Measurements from ENCODE around the gene SETD1A.

The SETD1A gene

GRCh38 chr16:30957456-30958174, at the start of gene SETD1A:
Gene SETD1A, plus strand, starts transcription at chr16:30957754. Its CDS starts 978 bp downstream, at chr16:30958732.
- in situ Hi-C loops (cut with HindIII; ENCODE audit: low sequenced_read_pairs) = no loop called here

- in situ Hi-C loops (cut with HindIII; ENCODE audit: low sequenced_read_pairs) = no loop called here
These were observed 47.0 kb upstream of the SETD1A start for GRCh38 chr16:30910427-30911029.

- in situ Hi-C loops (cut with HindIII; ENCODE audit: low sequenced_read_pairs) = no loop called here
These were observed 44.7 kb upstream of the SETD1A start for GRCh38 chr16:30912794-30913412.

- in situ Hi-C loops (cut with HindIII; ENCODE audit: low sequenced_read_pairs) = no loop called here
These were observed 42.7 kb upstream of the SETD1A start for GRCh38 chr16:30914830-30915229.

- in situ Hi-C loops (cut with HindIII; ENCODE audit: low sequenced_read_pairs) = no loop called here
These were observed 38.9 kb upstream of the SETD1A start for GRCh38 chr16:30918614-30919013.

DNA sequence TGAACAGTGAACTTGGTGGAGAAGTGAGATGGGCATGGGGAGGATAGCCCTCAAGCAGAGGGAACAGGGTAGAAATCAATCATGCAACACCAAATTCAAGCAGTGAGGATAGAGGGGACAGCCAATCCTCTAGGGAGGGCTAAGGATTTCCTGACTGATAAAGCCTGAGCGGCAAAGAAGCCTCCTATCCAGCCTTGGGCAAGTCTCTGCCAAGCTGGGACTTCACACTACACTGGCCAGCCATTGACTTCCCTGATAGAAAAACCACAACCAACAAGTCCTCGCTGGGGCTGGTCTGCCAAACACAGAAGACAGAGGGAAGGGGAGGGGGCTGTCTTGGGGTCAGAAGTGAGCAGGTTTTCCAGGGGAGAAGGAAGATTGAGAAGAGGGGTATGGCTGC, 36.7 kb upstream of the SETD1A start:
- in situ Hi-C loops (cut with HindIII; ENCODE audit: low sequenced_read_pairs) = no loop called here

DNA sequence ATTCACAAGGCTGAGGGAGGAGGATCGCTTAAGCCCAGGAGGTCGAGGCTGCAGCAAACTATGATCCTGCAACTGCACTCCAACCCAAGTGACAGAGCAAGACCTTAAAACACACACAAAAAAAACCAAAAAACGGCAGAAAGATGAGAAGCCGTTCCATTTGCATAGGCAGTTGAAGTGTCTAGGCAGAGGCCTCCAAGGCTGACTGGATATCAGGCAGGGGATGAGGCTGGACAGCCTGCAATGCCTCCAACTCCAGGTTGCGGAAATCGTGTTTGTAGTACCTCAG, 36.2 kb upstream of the SETD1A start:
- in situ Hi-C loops (cut with HindIII; ENCODE audit: low sequenced_read_pairs) = no loop called here

DNA sequence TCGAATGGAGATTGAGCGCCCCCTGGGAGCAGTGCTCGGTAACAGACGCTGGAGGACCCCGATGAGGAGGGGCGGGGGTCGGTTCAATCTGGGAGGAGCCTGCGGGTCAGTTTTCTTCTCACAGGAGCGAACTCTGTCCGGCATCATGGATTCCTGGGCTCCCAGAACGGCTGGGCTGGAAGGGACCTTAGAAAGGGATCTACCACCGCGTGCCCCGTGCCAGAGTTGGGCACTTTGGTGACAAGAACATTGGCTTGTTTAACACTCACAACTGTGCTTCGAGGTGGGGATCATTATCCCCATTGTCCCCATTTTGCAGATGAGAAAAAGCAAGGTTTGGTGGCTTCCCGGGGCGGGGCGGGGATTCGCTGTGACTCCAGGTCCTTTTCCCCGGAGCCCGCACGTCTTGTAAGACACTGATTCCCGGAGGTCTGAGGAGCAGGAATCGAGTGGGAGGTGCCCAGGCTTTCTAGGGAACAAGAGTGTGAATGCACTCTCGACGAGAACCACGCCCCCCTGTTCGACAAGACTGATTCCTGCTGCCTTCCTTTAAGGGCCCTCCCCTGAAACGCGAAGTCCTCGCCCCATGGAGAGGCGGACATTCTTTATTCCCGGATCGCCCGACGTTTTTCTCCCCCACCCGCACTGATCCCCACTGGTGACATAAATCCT, 35.7 kb upstream of the SETD1A start:
- in situ Hi-C loops (cut with HindIII; ENCODE audit: low sequenced_read_pairs) = no loop called here

DNA sequence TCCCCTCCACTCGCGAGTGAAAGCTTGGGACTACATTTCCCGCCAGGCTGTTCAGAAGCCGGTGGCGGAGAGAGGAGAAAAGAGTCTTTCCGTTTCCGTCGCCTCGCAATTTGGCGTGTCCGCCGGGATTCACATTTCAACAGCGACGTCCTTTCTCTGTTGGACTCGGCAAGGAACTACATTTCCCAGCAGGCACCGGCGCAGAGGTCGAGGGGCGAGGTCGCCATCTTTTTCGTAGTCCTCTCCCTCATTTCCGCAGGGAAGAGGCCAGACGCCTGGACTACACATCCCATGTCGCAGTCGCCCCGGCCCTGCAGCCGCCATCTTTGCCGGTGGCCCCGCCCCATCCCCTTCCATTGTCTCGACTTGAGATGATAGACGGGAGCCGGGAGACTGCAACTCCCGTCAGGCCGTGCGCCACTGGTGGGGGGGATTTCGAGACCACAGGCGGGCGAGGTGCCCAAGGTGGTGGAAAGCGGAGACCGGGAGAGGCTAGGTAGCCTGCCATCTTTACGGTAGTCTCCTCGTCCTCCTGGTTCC, 35.1 kb upstream of the SETD1A start:
- in situ Hi-C loops (cut with HindIII; ENCODE audit: low sequenced_read_pairs) = no loop called here

GRCh38 chr16:30922960-30923535, 34.5 kb upstream of the SETD1A start:
- in situ Hi-C loops (cut with HindIII; ENCODE audit: low sequenced_read_pairs) = no loop called here

- in situ Hi-C loops (cut with HindIII; ENCODE audit: low sequenced_read_pairs) = no loop called here
These were observed 33.9 kb upstream of the SETD1A start, which contains the start of gene FBXL19 for GRCh38 chr16:30923554-30924075. Gene FBXL19, plus strand, starts transcription at chr16:30923572. Its CDS starts 2,183 bp downstream, at chr16:30925755.

DNA sequence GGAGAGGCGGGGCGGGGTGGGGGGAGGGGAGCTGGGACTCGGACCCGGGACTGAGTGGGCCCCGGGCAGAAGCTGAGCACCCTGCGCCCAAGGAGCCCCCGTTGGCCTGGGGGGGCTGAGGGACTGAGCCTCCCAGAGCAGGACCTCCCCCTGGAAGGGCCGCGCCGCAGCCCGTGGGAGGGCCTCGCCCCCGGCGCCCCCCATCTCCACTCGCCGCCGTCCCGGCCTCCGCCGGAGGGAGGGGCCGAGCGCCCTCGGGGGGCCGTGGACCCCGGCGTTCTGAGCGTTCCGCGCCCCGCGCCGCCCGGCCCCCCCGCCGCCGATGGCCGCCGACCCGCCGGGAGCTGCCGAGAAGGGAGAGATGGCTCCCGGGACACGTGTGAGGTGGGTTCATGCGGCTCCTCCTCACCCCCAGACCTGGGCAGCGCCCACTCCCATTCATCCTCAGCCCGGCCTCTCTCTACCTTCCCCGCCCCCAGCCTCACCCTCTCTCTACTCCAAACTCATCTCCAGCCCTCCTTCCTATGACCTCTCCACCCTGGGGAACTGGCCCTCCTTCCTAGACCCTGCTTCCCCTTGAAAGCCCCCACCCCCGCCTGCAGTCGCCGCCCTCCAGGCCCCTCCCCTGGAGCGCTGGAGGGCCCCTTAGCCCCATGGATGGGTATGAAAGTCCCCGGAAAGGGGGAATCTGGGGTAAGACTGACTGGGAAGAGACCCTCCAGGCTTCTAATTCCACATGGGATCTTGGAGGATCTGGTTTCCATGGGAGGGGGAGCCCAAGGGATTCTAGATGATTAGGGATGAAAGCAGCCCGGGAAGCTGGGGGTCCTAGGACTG, 33.3 kb upstream of the SETD1A start:
- in situ Hi-C loops (cut with HindIII; ENCODE audit: low sequenced_read_pairs) = no loop called here

GRCh38 chr16:30924913-30925631, 32.5 kb upstream of the SETD1A start:
- in situ Hi-C loops (cut with HindIII; ENCODE audit: low sequenced_read_pairs) = no loop called here

DNA sequence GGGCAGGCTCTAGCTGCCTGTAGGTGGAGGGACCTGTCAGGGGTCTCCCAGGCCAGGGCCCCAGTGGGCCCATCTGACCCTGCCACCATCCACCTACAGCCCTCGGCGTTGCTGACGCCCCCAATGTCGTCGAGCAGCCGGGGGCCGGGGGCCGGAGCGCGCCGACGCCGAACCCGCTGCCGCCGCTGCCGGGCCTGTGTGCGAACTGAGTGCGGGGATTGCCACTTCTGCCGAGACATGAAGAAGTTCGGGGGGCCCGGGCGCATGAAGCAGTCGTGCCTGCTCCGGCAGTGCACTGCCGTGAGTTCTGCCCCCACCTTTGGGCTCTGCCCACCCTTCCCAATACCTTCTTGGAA, 31.9 kb upstream of the SETD1A start:
- in situ Hi-C loops (cut with HindIII; ENCODE audit: low sequenced_read_pairs) = no loop called here

GRCh38 chr16:30925995-30926811, 31.4 kb upstream of the SETD1A start:
- in situ Hi-C loops (cut with HindIII; ENCODE audit: low sequenced_read_pairs) = no loop called here

GRCh38 chr16:30926937-30927788, 30.4 kb upstream of the SETD1A start:
- in situ Hi-C loops (cut with HindIII; ENCODE audit: low sequenced_read_pairs) = no loop called here

- in situ Hi-C loops (cut with HindIII; ENCODE audit: low sequenced_read_pairs) = no loop called here
These were observed 29.7 kb upstream of the SETD1A start for GRCh38 chr16:30927789-30928378.

All from DLD1 (cell line).